HG03095 (cell line): ENCODE results near the gene MTHFD1L.
A peak's percentile ranks its signal among the peaks of the same experiment; 100 is the strongest.

ENCODE experiments used
- ATAC-seq: cut with Tn5 transposase; IDR thresholded peaks from one replicate; pipeline ENCODE4 v1.9.1; 2021; ENCODE audit warnings: moderate library complexity; ENCODE audit not compliant: unreplicated experiment

MTHFD1L gene

DNA sequence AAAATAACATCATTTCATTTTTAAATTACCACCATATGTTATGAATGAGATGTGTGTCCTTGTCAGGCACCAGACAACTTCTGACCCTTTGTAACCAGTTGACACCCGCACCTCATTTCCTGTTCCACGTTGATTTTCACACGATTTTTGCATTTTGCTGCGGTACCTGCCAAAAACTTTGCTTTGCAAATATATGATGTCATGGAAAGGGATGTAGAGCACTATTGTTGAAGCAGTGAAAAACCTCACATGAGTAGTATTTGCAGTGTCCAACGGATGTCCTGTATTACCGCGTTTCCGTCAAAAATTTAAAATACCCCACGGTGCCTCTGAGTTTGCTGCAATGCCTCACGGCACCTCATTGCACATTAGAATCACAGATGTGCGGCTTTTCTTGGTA lies 115.6 kb downstream of the MTHFD1L start:
- ATAC-seq, result peak; percentile 91

DNA sequence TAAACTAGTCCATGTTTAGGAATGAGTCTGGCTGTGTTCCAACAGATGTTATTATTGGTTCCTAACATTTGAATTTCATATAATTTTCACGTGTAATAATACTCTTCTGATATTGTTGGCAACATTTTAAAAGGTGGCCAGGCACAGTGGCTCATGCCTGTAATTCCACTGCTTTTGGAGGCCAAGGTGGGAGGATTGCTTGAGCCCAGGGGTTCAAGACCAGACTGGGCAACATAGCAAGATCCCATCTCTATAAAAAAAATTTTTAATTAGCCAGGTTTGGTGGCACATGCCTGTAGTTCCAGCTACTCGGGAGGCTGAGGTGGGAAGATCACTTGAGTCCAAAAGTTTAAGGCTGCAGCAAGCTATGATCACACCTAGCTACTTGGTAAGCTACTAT lies 116.2 kb downstream of the MTHFD1L start:
- no peak for ATAC-seq

DNA sequence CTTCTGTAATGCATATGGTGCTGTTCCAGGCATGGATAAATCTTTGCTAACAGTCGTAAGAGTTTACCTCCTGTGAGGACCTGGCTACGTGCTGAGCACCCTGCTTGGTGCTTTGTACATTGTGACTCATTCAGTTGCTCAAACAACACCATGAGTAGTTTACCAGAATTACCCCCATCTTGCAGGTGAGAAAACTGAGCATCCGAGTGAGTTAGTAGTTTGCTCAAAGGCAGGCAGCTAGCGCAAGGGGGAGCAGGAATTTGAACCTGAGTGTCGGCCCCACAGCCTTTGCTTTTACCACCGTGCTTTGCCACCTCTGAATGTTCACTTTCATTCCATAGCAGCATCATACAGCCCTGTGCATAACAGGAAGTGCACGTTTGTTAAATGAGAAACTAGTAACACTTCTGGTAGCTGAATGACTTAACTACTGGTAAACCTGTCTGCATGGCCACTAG lies 121.9 kb downstream of the MTHFD1L start:
- peak; percentile 95 for ATAC-seq

DNA sequence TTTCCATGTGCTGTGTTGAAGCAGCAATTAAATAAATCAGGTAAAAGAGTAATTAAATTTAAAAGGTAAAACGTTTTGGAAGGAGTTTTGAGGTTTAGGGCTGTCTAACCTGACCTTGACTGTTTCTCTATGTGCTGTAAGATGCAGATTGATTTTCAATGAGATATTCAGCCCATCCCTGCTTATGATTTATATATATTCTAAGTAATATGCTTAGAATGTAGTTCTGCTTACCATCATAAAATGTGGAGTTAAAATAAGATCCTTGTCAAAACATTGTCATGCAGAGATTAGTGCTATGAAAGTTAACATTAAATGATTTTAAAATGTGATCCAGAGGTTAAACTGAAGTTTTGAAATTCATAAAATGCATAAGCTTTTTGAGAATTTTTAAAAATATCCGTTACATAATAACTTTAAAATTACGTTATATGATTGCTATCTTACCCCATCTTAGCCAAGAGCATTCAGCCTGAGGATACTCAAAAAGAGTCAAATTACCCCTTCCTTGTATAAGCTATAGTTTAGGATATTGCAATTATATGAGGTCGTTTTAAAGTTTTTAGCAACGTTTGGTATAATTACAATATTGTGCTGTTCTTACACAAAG lies 122.5 kb downstream of the MTHFD1L start:
- ATAC-seq, result no peak

DNA sequence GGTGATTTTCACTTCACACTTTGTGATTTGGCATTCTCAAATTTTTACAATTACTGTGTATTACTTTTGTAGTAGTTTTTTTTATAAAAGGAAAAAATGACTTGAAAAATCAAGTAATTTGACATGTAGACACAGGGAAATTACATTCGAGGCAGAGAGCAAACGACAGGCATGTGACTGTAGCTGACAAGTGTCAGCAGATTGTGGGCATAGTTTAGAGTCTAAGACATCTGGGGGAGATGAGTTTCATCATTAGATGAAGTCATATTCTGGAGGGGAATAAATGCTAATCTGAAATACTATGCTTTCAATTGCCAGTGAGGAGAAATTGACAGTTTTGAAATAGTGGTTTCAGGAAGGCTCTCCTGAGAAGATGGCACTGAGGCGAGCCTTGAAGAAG lies 126.0 kb downstream of the MTHFD1L start:
- no peak for ATAC-seq

DNA sequence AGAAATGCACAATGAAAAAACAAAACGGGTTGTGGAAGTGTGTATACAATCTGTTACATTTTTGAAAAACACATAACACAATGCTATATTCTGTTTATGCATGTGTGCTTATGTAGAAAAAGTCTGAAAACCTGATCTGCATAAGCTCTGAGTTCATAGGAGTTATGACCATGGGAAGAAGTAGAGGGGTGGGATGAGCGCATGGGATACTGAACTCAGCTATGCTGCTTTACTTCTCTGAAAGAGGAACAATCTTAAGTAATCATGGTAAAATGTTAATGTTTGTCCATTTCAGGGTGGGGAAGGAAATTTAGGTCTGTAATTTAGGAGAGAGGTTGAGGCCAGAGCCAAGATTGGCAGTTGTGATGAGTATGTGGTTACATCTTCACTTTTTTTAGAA lies 126.8 kb downstream of the MTHFD1L start:
- no peak for ATAC-seq

DNA sequence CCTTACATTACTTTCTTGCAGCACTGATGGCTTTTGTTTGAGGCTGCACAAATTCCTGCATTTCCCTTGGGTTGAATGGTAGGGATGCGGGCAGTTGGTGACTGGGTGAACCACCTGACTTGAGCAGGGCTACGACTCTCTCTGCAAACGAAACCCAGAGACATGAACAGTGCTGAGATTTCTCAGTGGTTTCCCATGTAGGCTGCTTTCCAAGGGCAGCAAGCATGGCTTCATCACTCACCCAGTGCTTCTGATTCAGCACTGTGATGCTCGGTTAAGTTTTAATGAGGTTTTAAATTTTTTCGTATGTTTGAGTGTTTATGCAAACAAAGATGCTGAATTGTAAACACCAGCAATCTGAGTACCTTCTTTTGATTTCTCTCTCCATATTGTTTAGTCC lies 127.2 kb downstream of the MTHFD1L start:
- no peak for ATAC-seq

DNA sequence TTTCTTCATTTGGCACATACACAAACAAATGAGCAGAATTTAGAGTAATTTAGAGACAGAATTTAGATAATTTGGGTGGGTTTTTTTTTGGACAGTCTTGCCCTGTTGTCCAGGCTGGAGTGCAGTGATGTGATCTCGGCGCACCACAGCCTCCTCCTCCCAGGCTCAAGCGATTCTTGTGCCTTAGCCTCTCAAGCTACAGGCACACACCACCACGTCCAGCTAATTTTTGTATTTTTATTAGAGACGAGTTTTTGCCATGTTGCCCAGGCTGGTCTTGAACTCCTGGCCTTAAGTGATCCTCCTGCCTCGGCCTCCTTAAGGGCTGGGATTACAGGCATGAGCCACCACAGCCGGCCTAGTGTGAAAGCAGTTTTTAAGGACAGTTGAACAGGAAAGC lies 127.8 kb downstream of the MTHFD1L start:
- ATAC-seq, result no peak

DNA sequence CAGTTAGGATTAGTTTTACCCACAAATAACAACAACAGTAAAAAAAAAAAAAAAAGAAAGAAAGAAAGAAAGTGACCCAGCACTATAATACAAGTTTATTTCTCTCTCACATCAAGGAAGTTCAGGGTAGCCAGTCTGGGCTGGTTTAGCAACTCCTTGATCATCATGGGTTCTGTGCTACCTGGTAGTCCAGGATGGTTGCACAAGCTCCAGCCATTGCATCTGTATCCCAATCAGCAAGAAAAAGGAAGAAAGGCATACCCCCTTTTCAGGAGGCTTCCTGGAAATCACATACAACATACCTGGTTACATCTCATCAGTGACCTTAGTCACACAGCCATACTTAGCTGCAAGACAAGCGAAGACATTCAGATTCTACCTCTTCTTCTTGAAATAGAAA lies 128.5 kb downstream of the MTHFD1L start:
- ATAC-seq, result no peak

DNA sequence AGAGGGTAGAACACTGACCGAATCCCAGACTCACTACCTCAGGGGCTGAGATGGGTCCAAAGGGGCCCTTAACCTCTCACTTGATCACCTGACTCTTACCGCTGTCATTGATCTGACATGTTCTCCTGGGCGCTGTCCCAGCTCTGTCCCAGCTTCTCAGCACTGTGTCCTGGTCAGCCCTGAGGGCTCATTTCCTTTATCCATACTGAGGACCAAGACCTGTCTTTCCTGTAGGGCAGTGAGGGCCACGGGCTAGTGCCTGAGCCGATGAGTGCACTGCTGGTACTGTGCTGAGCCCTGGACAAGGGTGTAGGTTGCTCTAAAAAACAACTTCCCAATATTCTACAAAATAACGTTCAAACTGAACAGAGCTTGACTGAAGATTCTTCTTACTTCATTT lies 131.5 kb downstream of the MTHFD1L start:
- ATAC-seq, result no peak

DNA sequence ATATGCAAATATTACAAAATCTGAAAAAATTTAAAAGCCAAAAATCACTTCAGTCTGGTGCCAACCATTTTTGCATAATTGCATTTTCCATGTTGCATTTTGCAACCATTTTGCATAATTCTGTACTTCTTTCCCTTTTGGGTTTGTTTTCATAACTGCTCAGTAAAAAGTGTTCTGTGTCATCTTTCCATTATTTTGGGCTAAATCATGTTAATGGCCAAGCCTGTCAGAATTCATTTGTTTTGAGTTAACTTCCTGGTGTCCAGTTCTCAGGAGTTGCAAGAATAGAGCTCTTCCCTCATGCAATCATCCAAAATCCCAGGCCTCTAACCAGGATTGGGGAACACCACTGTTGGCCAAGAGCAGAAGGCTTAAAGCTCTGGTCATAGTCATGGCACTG lies 133.6 kb downstream of the MTHFD1L start:
- no peak for ATAC-seq

DNA sequence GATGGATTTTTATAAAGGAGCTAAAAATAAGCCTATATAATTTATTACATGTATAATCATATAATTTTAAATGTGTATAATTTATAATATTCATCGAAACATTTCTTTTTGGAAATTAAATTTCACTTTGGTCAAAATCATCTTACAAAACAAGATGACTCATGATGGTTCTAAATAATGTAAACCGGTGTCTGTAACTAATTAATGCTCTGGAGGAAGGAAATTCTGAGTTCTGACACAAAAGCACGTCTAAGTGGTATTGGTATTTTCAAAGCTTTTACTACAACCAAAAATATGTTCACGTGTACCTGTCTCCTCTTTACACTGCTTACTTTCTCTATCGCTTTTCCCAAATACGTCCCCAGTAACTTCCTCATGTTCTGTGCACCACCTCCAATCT lies 134.1 kb downstream of the MTHFD1L start:
- no peak for ATAC-seq

DNA sequence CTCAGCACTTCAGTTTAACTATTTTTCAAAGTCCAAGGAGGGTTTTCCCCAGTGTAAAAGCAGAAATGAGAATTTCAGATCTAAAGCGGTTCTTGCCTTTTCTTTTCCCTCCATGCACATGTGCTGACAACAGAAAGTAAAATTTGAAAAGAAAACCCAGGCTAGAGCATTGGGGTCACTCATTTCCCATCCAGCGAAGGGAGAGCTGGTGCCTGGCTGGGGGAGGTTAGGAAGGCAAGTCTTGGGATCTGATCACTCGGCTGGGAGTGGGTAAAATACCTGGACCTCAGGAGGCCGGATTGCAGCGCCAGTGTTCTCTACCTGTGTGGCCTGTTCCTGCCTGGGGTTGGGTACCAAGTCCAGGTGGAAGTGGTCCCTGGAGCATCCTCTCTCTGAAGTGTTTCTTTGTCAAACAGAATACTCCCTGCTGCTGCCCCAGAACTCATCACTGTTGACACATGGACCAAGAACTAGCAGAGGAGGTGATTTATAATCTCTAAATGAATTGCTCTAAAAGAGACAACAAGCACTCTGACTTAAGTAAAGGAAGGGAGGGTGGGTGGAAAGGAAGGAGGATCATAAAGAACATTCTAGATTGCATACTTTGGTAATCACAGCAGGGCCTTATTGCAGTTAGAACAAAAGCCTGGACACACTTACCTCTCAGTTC lies 136.0 kb downstream of the MTHFD1L start:
- peak; percentile 72 for ATAC-seq

DNA sequence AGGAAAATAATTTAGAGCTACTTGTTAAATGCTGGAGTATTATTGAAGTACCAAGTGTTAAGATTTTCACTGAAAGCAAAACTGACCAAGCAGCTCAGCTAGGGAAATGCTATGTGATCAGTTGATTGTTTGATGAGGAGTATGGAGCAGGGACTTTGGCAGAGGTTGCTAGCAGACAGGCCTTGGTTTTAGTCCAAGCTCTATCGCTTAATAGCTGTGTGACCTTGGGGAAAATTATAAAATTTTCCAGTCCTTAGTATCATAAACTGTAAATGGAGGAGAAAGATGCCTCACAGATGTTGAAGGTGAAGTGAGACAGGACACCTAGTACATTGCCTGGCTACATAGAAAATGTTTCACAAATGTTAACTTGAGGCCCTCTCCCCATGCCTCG lies 136.6 kb downstream of the MTHFD1L start:
- no peak for ATAC-seq

DNA sequence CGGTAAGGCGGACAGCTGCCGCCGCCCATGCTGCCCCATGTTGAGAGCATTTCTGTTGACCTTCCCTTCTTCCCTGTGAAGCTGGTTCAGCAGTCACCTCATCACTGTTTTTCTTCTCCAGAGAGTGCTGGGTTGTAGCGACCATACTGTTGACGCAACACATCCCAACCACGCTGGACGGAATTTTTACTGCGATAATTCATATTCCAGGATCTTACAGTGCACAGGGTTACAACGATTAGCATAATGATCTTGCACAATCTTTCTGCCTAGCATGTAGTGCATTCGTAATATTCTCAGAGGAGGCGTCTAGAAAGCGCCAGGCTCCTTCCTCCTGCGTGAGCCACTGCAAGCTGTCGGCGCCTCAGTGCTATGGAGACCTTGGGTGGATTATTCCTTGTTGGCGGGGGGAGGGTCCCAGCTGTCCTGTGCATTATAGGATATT lies 137.0 kb downstream of the MTHFD1L start:
- ATAC-seq, result no peak

DNA sequence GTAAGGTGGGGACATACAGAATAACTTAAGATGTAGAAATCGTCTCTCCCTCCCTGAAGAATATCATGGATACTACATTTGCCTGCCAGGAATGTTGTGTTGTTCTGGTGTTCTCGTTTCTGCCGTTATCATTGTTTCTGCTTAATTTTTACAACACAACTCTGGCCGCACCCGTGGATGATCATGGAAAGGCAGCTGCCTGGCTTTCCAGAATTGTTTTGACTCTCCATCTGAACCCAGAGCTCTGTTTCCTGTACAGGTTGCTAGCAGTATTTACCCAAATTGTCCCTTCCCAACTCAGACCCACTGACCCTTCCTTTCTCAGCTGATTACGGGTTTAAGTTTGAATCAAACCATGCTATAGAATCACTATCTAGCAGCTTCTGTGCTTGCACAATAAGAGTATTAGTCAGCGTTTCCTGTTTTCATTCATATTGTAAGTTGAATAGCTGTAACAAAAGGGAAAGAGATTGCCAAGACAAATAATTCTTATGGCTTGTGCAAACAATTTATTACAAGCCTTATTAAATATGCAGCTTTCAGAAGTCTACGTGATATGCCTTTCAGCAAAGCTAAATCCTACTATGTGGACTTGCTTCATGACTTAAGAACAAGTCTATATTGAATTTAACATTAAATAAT lies 139.0 kb downstream of the MTHFD1L start:
- ATAC-seq, result no peak

DNA sequence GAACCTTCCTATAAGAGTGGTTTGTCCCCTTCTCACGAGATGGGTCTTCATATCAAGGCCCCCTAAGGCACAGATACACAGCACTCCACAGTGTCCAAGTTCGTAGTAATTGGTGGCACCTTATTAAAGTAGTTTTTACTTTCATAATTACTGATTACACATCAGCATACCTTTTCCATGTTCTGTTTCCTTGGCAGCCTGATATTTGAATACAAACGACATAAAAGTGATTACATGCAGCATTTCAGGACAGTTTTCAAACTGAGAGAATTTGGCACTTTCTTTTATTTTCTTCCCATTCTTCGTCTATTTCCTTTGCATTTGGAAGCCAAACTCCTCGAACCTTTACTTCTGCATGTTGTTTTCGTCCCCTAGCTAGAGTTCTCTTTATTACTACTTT lies 139.7 kb downstream of the MTHFD1L start:
- no peak for ATAC-seq

DNA sequence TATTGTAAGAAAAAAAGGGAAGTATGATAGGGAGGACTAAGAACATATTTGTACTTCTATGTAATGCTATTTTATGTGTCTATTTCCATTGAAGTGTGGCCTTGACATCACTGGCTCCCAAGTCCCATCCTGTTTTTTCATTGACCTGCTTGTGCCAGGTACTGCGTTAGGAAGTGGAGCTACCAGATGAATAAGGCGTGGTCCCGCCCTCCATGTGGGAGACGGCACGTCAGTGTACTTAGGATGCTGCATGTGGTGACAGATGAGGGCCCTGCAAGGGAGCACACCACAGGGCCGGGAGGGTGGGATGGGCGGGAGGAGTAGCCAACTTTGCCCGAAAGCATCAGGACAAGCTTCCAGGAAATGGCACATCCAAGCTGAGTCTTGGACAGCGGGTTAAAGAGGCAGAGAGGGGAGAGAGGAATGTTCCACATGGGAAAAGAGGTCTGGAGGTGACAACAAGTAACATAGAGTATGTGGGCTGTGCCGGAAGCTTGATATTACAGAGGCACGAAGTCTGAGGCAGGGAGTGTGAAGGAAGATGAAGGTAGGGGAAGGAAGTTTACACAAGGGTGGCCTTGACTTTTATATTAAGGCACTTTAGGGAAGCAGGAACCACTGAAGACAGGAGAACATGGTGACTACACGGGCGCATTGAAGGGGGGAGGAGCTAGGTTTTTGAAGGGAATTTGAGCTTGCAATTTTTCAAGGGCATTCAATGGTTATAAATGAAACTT lies 140.6 kb downstream of the MTHFD1L start:
- ATAC-seq, result no peak

DNA sequence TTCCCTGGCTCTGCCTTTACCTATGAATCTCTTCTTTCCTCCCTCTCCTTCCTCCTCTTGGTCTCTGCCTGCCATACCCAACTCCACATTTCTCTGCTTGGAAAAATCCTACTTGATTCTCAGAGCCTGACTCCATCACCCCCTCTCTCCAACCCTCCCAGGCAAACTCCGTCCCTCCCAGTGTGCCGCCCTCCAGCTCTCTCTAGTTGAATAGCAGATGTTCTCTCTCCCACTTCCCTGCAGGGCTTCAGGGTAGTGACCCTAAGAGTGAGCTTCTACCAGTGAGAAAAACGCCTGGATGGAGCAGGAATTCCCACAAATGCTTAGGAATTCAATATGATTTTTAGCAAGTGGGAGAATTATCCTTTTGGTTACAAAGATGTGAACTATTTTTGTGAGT lies 141.6 kb downstream of the MTHFD1L start:
- ATAC-seq, result no peak

DNA sequence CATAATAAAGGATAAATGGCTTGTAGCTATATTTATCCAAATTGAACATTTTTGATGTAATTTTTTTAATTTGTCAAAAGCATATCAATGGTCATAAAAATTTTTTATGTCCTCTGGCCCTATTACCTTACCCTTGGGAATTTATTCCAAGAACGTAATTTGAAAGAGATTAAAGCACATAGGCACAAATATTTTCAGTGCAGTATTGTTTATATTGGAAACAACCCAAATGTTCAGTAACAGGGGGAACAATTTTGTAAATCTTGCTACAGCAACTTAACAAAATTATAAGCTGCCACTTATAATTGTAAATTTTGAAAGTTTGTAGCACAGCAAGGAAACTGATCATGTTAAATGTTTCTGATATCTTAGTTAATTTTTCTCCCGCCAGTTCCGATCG lies 142.4 kb downstream of the MTHFD1L start:
- ATAC-seq, result no peak

DNA sequence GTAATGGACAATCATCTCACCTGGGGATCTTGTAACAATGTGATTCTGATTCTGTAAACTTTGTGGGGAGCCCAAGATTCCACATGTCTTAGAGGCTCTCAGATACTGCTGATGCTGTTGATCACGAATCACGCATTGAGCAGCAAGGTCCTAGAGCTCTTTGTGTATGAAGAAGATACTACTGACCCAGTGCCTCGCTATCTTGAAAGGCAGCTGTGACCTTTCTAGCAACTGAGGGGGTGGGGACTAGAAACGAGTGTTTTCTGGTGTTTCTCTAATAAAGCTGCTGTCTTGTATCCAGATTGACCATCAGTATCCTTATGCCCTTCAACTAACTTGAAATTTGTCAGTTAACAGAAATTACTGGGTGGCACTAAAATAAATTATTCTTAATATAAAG lies 142.9 kb downstream of the MTHFD1L start:
- ATAC-seq, result no peak

DNA sequence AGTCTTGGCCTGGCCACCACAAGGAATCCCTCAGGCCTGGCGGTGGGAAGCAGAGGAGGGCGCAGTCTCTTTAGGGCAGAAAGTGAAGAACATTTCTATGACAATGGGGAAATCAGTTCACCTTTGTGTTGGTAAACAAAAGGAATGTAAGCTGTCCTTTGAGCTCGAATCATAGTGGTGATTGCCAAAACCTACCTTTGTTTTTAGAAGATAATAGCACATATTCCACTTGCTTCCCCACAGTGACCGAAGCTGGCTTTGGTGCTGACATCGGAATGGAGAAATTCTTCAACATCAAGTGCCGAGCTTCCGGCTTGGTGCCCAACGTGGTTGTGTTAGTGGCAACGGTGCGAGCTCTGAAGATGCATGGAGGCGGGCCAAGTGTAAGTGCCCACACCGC lies 144.1 kb downstream of the MTHFD1L start:
- ATAC-seq, result no peak
